HEK293 (cell line): Measurements from ENCODE around the gene PDE8B.

Experiments used
- CTCF ChIA-PET: fragments of 350-600 bp; formaldehyde crosslinking; extraction: SDS; loops from one replicate; lab custom pipeline; 2021; ENCODE audit warnings: antibody characterized with exemption; lab: Yijun Ruan, JAX
- POLR2A ChIA-PET: fragments of 300-600 bp; formaldehyde crosslinking; extraction: SDS; loops from one replicate; lab custom pipeline; 2020; ENCODE audit warnings: antibody characterized with exemption, inconsistent platforms; lab: Yijun Ruan, JAX
- H3K27ac ChIP-seq: fragments of 200-500 bp; sonication (Bioruptor generic); 2 replicates; pipeline ENCODE4 v1.5.1; 2014; ENCODE audit warnings: low read depth, low read length, control low read depth, inconsistent platforms; ENCODE audit errors: extremely low read depth
- H3K36me3 ChIP-seq, 2 experiments: fragments of 200-500 bp in 1 of 2; sonication (Bioruptor generic) in 1 of 2; 1 replicate in 1 of 2; 2 replicates in 1 of 2; pipeline ENCODE4 v1.5.1; 2014 to 2017; ENCODE audit warnings: inconsistent platforms in 2 of 2, low read length in 2 of 2; ENCODE audit not compliant: control insufficient read depth in 2 of 2, insufficient read depth in 1 of 2
- H3K4me1 ChIP-seq: fragments of 200-500 bp; sonication (Bioruptor generic); 2 replicates; pipeline ENCODE4 v1.5.1; 2014; ENCODE audit warnings: mild to moderate bottlenecking, low read length, inconsistent platforms; ENCODE audit not compliant: control insufficient read depth, insufficient read depth
- H3K4me3 ChIP-seq: 2 replicates; pipeline ENCODE4 v1.5.1; 2011; ENCODE audit warnings: low read depth, mild to moderate bottlenecking, control low read depth, low read length, moderate library complexity
- H3K9me3 ChIP-seq: fragments of 200-500 bp; sonication (Bioruptor generic); 2 replicates; pipeline ENCODE4 v1.5.1; 2014; ENCODE audit warnings: low read depth, low read length, inconsistent platforms; ENCODE audit not compliant: control insufficient read depth, insufficient read depth
- EGR2 ChIP-seq: fragments of 450-650 bp; formaldehyde crosslinking; IDR thresholded peaks from 2 replicates; pipeline ENCODE4 v1.5.1; 2016; ENCODE audit warnings: low read depth, missing biosample characterization, missing genetic modification characterization
- FEZF1 ChIP-seq: fragments of 450-650 bp; formaldehyde crosslinking; IDR thresholded peaks from 2 replicates; pipeline ENCODE4 v1.5.1; 2016; ENCODE audit warnings: missing biosample characterization, missing genetic modification characterization
- KLF10 ChIP-seq: fragments of 450-650 bp; IDR thresholded peaks from 2 replicates; pipeline ENCODE4 v1.5.1; 2018; ENCODE audit warnings: missing biosample characterization, mild to moderate bottlenecking, missing genetic modification characterization
- SETDB1 ChIP-seq: IDR thresholded peaks from one replicate; pipeline ENCODE4 v1.6.1; 2017; ENCODE audit warnings: mild to moderate bottlenecking, low read length, moderate library complexity, mixed read lengths; ENCODE audit not compliant: insufficient read length
- SP2 ChIP-seq: fragments of 450-650 bp; formaldehyde crosslinking; IDR thresholded peaks from 2 replicates; pipeline ENCODE4 v1.5.1; 2016; ENCODE audit warnings: missing biosample characterization, missing genetic modification characterization
- ZBTB7A ChIP-seq: fragments of 450-650 bp; formaldehyde crosslinking; IDR thresholded peaks from 2 replicates; pipeline ENCODE4 v1.5.1; 2016; ENCODE audit warnings: low read depth, missing biosample characterization, missing genetic modification characterization
- ZNF133 ChIP-seq: fragments of 450-650 bp; formaldehyde crosslinking; IDR thresholded peaks from 2 replicates; pipeline ENCODE4 v1.5.1; 2016; ENCODE audit warnings: missing biosample characterization, missing genetic modification characterization
- ZNF202 ChIP-seq: fragments of 450-650 bp; formaldehyde crosslinking; IDR thresholded peaks from 2 replicates; pipeline ENCODE4 v1.5.1; 2016; ENCODE audit warnings: missing biosample characterization, missing genetic modification characterization, borderline replicate concordance
- ZNF292 ChIP-seq: fragments of 450-650 bp; formaldehyde crosslinking; IDR thresholded peaks from 2 replicates; pipeline ENCODE4 v1.5.1; 2016; ENCODE audit warnings: low read depth, missing biosample characterization, missing genetic modification characterization, borderline replicate concordance
- ZNF311 ChIP-seq: fragments of 450-650 bp; formaldehyde crosslinking; IDR thresholded peaks from 2 replicates; pipeline ENCODE4 v1.5.1; 2017; ENCODE audit warnings: missing biosample characterization, missing genetic modification characterization, borderline replicate concordance
- ZNF366 ChIP-seq: fragments of 450-650 bp; formaldehyde crosslinking; conservative IDR thresholded peaks from 2 replicates; pipeline ENCODE4 v1.5.1; 2016; ENCODE audit warnings: missing biosample characterization, missing genetic modification characterization
- ZNF394 ChIP-seq: fragments of 450-650 bp; formaldehyde crosslinking; IDR thresholded peaks from 2 replicates; pipeline ENCODE4 v1.5.1; 2016; ENCODE audit warnings: missing biosample characterization, missing genetic modification characterization, mild to moderate bottlenecking, moderate library complexity, borderline replicate concordance
- ZNF510 ChIP-seq: fragments of 450-650 bp; formaldehyde crosslinking; IDR thresholded peaks from 2 replicates; pipeline ENCODE4 v1.5.1; 2018; ENCODE audit warnings: mild to moderate bottlenecking, missing genetic modification characterization, missing biosample characterization; ENCODE audit not compliant: insufficient replicate concordance
- ZNF529 ChIP-seq: fragments of 450-650 bp; formaldehyde crosslinking; IDR thresholded peaks from 2 replicates; pipeline ENCODE4 v1.5.1; 2017; ENCODE audit warnings: missing genetic modification characterization, missing biosample characterization; ENCODE audit not compliant: insufficient replicate concordance
- ZNF555 ChIP-seq: fragments of 450-650 bp; formaldehyde crosslinking; conservative IDR thresholded peaks from 2 replicates; pipeline ENCODE4 v1.5.1; 2017; ENCODE audit warnings: missing biosample characterization, mild to moderate bottlenecking, missing genetic modification characterization, inconsistent platforms
- ZNF558 ChIP-seq: fragments of 450-650 bp; formaldehyde crosslinking; IDR thresholded peaks from 2 replicates; pipeline ENCODE4 v1.5.1; 2016; ENCODE audit warnings: missing biosample characterization, missing genetic modification characterization
- ZNF610 ChIP-seq: fragments of 450-650 bp; formaldehyde crosslinking; IDR thresholded peaks from 2 replicates; pipeline ENCODE4 v1.5.1; 2016; ENCODE audit warnings: missing biosample characterization, missing genetic modification characterization, borderline replicate concordance
- ZNF658 ChIP-seq: fragments of 450-650 bp; formaldehyde crosslinking; IDR thresholded peaks from 2 replicates; pipeline ENCODE4; 2016; ENCODE audit warnings: missing biosample characterization, missing genetic modification characterization
- ZNF670 ChIP-seq: fragments of 450-650 bp; formaldehyde crosslinking; IDR thresholded peaks from 2 replicates; pipeline ENCODE4 v1.5.1; 2016; ENCODE audit warnings: missing biosample characterization, missing genetic modification characterization, low read depth
- ZNF768 ChIP-seq: fragments of 450-650 bp; formaldehyde crosslinking; IDR thresholded peaks from 2 replicates; pipeline ENCODE4 v1.5.1; 2018; ENCODE audit warnings: missing biosample characterization, mild to moderate bottlenecking, missing genetic modification characterization
- ZNF791 ChIP-seq: fragments of 450-650 bp; formaldehyde crosslinking; IDR thresholded peaks from 2 replicates; pipeline ENCODE4 v1.5.1; 2016; ENCODE audit warnings: missing biosample characterization, missing genetic modification characterization
- ZNF843 ChIP-seq: fragments of 450-650 bp; formaldehyde crosslinking; IDR thresholded peaks from 2 replicates; pipeline ENCODE4 v1.5.1; 2016; ENCODE audit warnings: missing biosample characterization, missing genetic modification characterization
- ZSCAN30 ChIP-seq: fragments of 450-650 bp; IDR thresholded peaks from 2 replicates; pipeline ENCODE4 v1.5.1; 2018; ENCODE audit warnings: missing biosample characterization, mild to moderate bottlenecking, missing genetic modification characterization, moderate library complexity
- TF ChIP-seq, protein P1 (sequence below): fragments of 450-650 bp; formaldehyde crosslinking; IDR thresholded peaks from 2 replicates; pipeline ENCODE4 v1.5.1; 2016; ENCODE audit warnings: missing biosample characterization, missing genetic modification characterization
- TF ChIP-seq, protein P2 (sequence below): fragments of 450-650 bp; formaldehyde crosslinking; IDR thresholded peaks from 2 replicates; pipeline ENCODE4 v1.5.1; 2017; ENCODE audit warnings: missing biosample characterization, missing genetic modification characterization
- TF ChIP-seq, protein P3 (sequence below): fragments of 450-650 bp; formaldehyde crosslinking; IDR thresholded peaks from 2 replicates; pipeline ENCODE4 v1.5.1; 2016; ENCODE audit warnings: missing biosample characterization, missing genetic modification characterization

PDE8B gene

DNA sequence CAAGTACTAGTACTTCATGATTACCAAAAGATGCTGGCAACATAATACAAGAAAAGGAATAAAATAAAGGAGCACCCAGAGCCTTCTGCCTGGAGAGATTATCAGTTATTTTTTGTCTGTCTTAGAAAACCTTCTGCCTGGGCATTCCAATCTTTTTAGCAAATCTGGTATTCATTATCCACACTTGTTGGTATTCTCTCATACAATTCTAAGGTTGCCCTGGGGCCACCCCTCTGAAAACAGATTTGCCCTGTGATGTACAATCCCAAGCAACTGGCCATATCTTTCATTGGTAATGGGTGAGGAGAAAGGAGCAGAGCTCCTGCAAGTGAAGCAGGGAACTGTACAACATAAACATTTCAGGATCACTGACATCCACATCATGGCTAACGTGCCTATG lies 233.9 kb downstream of the PDE8B start (continued):
- TF ChIP-seq ZNF768 (tag by site-specific recombination), result no peak
- no peak for TF ChIP-seq KLF10 (tag by site-specific recombination)
- no peak for TF ChIP-seq ZNF555 (tag by site-specific recombination)
- no peak for TF ChIP-seq SP2 (tag by site-specific recombination)
- no peak for TF ChIP-seq ZNF670 (tag by site-specific recombination)
- TF ChIP-seq ZSCAN30, result no peak
- no peak for TF ChIP-seq ZNF658
- no peak for TF ChIP-seq ZNF133
- TF ChIP-seq ZNF366, result no peak
- no peak for TF ChIP-seq EGR2 (tag by site-specific recombination)
- TF ChIP-seq ZNF292 (tag by site-specific recombination), result no peak

DNA sequence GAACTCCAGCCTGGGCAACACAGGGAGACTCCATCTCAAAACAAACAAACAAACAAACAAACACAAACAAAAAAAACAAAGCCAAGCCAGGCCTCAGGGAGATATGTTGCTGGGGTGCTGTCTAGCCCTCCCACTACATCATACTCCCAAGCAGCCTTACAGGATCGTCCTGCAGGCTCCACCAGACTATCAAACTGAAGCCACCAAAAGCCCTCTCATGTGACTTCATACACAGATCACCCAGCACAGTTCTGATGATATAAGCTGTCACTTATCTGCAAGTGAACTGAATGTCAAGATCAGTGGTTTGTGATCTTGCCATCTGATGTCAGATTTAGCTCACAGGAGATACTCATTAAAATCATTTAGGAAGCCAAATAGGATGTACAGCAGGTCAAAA lies 238.4 kb downstream of the PDE8B start:
- POLR2A ChIA-PET, result no interaction called here
- Histone ChIP-seq H3K36me3 (peaks cover 5 to 35% of the 10 kb centered on the region in 2 experiments), H3K9me3 (no peaks in the 10 kb centered on the region), H3K27ac (no peak overlapping the region), H3K4me3 (no peak overlapping the region), H3K4me1 (no peaks in the 10 kb centered on the region)
- TF ChIP-seq ZNF610 (tag by site-specific recombination) (no peak), ZSCAN30 (no peak), FEZF1 (tag by site-specific recombination) (no peak), ZNF510 (tag by site-specific recombination) (no peak), ZNF843 (tag by site-specific recombination) (no peak), ZNF311 (tag by site-specific recombination) (no peak), ZNF791 (no peak), SETDB1 (no peak)
- TF ChIP-seq, protein P1, sequence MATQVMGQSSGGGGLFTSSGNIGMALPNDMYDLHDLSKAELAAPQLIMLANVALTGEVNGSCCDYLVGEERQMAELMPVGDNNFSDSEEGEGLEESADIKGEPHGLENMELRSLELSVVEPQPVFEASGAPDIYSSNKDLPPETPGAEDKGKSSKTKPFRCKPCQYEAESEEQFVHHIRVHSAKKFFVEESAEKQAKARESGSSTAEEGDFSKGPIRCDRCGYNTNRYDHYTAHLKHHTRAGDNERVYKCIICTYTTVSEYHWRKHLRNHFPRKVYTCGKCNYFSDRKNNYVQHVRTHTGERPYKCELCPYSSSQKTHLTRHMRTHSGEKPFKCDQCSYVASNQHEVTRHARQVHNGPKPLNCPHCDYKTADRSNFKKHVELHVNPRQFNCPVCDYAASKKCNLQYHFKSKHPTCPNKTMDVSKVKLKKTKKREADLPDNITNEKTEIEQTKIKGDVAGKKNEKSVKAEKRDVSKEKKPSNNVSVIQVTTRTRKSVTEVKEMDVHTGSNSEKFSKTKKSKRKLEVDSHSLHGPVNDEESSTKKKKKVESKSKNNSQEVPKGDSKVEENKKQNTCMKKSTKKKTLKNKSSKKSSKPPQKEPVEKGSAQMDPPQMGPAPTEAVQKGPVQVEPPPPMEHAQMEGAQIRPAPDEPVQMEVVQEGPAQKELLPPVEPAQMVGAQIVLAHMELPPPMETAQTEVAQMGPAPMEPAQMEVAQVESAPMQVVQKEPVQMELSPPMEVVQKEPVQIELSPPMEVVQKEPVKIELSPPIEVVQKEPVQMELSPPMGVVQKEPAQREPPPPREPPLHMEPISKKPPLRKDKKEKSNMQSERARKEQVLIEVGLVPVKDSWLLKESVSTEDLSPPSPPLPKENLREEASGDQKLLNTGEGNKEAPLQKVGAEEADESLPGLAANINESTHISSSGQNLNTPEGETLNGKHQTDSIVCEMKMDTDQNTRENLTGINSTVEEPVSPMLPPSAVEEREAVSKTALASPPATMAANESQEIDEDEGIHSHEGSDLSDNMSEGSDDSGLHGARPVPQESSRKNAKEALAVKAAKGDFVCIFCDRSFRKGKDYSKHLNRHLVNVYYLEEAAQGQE, result no peak
- TF ChIP-seq, protein P2, sequence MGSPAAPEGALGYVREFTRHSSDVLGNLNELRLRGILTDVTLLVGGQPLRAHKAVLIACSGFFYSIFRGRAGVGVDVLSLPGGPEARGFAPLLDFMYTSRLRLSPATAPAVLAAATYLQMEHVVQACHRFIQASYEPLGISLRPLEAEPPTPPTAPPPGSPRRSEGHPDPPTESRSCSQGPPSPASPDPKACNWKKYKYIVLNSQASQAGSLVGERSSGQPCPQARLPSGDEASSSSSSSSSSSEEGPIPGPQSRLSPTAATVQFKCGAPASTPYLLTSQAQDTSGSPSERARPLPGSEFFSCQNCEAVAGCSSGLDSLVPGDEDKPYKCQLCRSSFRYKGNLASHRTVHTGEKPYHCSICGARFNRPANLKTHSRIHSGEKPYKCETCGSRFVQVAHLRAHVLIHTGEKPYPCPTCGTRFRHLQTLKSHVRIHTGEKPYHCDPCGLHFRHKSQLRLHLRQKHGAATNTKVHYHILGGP (tag by site-specific recombination), result no peak
- CTCF ChIA-PET, result no interaction called here

DNA sequence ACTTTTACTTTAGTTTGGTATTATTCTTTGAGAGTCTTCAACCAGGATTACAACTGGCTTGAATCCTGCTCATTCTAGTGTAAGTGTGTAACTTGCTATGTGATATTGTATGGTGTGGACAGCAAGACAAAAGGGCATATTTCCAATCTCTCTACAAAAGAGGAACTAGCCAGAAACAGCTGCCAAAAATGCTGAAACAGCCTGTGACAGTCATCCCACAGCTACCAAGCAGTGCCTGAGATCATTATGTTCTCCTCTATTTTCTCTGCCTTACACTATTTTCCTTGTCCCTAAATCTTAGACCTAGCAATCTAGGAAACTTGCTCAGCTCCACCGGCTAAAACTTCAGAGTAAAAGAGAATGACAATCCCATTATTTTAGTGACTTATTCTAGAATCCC lies 238.8 kb downstream of the PDE8B start:
- no peak overlapping the region for H3K4me3 ChIP-seq
- no peak overlapping the region for H3K27ac ChIP-seq
- H3K36me3 ChIP-seq, result peaks cover 5 to 38% of the 10 kb centered on the region in 2 experiments
- TF ChIP-seq ZNF658 (no peak), ZNF529 (tag by site-specific recombination) (no peak), ZNF202 (tag by site-specific recombination) (no peak), ZNF394 (tag by site-specific recombination) (no peak), ZBTB7A (tag by site-specific recombination) (no peak), ZNF558 (tag by site-specific recombination) (no peak)
- TF ChIP-seq, protein P3, sequence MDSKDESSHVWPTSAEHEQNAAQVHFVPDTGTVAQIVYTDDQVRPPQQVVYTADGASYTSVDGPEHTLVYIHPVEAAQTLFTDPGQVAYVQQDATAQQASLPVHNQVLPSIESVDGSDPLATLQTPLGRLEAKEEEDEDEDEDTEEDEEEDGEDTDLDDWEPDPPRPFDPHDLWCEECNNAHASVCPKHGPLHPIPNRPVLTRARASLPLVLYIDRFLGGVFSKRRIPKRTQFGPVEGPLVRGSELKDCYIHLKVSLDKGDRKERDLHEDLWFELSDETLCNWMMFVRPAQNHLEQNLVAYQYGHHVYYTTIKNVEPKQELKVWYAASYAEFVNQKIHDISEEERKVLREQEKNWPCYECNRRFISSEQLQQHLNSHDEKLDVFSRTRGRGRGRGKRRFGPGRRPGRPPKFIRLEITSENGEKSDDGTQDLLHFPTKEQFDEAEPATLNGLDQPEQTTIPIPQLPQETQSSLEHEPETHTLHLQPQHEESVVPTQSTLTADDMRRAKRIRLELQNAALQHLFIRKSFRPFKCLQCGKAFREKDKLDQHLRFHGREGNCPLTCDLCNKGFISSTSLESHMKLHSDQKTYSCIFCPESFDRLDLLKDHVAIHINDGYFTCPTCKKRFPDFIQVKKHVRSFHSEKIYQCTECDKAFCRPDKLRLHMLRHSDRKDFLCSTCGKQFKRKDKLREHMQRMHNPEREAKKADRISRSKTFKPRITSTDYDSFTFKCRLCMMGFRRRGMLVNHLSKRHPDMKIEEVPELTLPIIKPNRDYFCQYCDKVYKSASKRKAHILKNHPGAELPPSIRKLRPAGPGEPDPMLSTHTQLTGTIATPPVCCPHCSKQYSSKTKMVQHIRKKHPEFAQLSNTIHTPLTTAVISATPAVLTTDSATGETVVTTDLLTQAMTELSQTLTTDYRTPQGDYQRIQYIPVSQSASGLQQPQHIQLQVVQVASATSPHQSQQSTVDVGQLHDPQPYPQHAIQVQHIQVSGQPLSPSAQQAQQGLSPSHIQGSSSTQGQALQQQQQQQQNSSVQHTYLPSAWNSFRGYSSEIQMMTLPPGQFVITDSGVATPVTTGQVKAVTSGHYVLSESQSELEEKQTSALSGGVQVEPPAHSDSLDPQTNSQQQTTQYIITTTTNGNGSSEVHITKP (tag by site-specific recombination), result no peak
- CTCF ChIA-PET, result interaction anchor here (0.6 kb wide), 1 partner anchor 44 kb away, joined by 4 read pairs; no protein-coding TSS in a partner anchor
- POLR2A ChIA-PET, result no interaction called here
- H3K4me1 ChIP-seq, result no peaks in the 10 kb centered on the region
- H3K9me3 ChIP-seq, result no peaks in the 10 kb centered on the region
